ENCODE data around the gene KCNK2. TPM values are rescaled to one million over a fixed set of nuclear protein-coding genes. Genes with fewer than 3 reads are reported as not detected.

KCNK2 gene
- total and polyA plus RNA-seq, 2 of the 4 experiments (the other 2 are of a cell fraction) = 45.9 to 86.9 TPM

DNA sequence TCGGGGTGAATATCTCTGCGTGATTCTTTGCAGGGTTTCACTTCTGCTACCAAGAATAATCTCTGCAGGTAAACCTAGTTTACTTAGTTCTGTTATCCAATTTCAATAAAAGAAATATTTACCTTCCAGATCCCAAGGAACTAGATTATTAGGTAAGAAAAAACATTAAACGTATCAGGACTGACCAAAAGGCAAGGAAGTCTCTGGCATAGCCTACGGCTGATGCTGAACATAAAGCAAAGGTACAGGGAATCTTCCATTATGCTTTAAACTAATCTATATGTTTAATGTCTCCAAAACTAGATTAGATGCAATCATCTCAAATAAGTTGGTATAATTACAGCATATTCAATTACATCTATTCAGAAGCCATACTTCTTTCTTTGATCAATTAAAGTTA lies 168.9 kb downstream of the KCNK2 start:
- WGBS, 2 experiments (ENCODE audit: extremely low coverage in 2 of 2, insufficient read length in 1 of 2) = no CpG with 5 or more reads among the region's 4 CpGs
- no peak overlapping the region for H3K4ac ChIP-seq (ENCODE audit: low read depth, low read length)
- H4K20me1 ChIP-seq (ENCODE audit: insufficient read depth, low read length) = no peaks in the 10 kb centered on the region
- no peak overlapping the region for H2BK15ac ChIP-seq (ENCODE audit: low read depth, low read length)
- H3K27me3 ChIP-seq (ENCODE audit: control insufficient read depth, insufficient read depth, low read length) = no peaks in the 10 kb centered on the region
- no peak overlapping the region for H2BK5ac ChIP-seq (ENCODE audit: low read depth, low read length, poor library complexity, severe bottlenecking)
- no peak overlapping the region for H3K27ac ChIP-seq (ENCODE audit: insufficient read depth, low read length)
- H2AFZ ChIP-seq (replicated peaks; ENCODE audit: low read length, poor library complexity) = no peak overlapping the region
- no peak overlapping the region for H4K5ac ChIP-seq (ENCODE audit: low read depth, low read length)
- dilution Hi-C loops (cut with HindIII; ENCODE audit: low sequenced_read_pairs, unreplicated experiment) (no loop called here), in situ Hi-C loops (cut with MboI; ENCODE audit: low sequenced_read_pairs) (no loop called here), intact Hi-C loops (cut with micrococcal nuclease) (no loop called here)
- no peak overlapping the region for H3K18ac ChIP-seq (ENCODE audit: low read depth, low read length)
- H3K4me2 ChIP-seq (ENCODE audit: low read depth, low read length) = no peak overlapping the region
- no peak overlapping the region for H2BK20ac ChIP-seq (ENCODE audit: low read depth, low read length)
- BruUV-seq (replicated peaks) = no TSS peak
- no peak overlapping the region for H4K8ac ChIP-seq (ENCODE audit: low read depth in 2 of 2, low read length in 2 of 2)
- no peaks in the 10 kb centered on the region for H3K4me1 ChIP-seq (ENCODE audit: control insufficient read depth, insufficient read depth, low read length)
- no peaks in the 10 kb centered on the region for H3K79me1 ChIP-seq (ENCODE audit: low read depth in 1 of 2, low read length in 2 of 2)
- H3K9me3 ChIP-seq (ENCODE audit: control insufficient read depth, insufficient read depth, low read length) = no peaks in the 10 kb centered on the region
- no peaks in the 10 kb centered on the region for H3K36me3 ChIP-seq (ENCODE audit: control insufficient read depth, insufficient read depth, low read length)
- no peaks in the 10 kb centered on the region for H3K9me1 ChIP-seq (ENCODE audit: insufficient read depth, low read length)
- POLR2A ChIA-PET (ENCODE audit: unreplicated experiment) = no interaction called here
- no peak overlapping the region for H3K4me3 ChIP-seq (ENCODE audit: insufficient read depth, low read depth, low read length)
- no peak for DNase-seq
- H2BK120ac ChIP-seq (ENCODE audit: low read depth, low read length) = no peak overlapping the region
- no peak overlapping the region for H3K56ac ChIP-seq (ENCODE audit: extremely low read depth, insufficient read depth, low read length)
- H2AK5ac ChIP-seq (ENCODE audit: low read depth, low read length) = no peak overlapping the region
- no peak for TF ChIP-seq RFX5 (IDR thresholded peaks at IDR 0.05; ENCODE audit: low read depth, low read length)
- no peak for TF ChIP-seq USF2 (IDR thresholded peaks at IDR 0.05; ENCODE audit: low read depth, low read length)
- TF ChIP-seq MXI1 (IDR thresholded peaks at IDR 0.05; ENCODE audit: borderline replicate concordance, low read depth, low read length) = no peak
- no peak for TF ChIP-seq MAZ (IDR thresholded peaks at IDR 0.05; ENCODE audit: borderline replicate concordance, low read depth, low read length)
- TF ChIP-seq, protein P1, sequence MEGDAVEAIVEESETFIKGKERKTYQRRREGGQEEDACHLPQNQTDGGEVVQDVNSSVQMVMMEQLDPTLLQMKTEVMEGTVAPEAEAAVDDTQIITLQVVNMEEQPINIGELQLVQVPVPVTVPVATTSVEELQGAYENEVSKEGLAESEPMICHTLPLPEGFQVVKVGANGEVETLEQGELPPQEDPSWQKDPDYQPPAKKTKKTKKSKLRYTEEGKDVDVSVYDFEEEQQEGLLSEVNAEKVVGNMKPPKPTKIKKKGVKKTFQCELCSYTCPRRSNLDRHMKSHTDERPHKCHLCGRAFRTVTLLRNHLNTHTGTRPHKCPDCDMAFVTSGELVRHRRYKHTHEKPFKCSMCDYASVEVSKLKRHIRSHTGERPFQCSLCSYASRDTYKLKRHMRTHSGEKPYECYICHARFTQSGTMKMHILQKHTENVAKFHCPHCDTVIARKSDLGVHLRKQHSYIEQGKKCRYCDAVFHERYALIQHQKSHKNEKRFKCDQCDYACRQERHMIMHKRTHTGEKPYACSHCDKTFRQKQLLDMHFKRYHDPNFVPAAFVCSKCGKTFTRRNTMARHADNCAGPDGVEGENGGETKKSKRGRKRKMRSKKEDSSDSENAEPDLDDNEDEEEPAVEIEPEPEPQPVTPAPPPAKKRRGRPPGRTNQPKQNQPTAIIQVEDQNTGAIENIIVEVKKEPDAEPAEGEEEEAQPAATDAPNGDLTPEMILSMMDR (conservative IDR thresholded peaks at IDR 0.05; ENCODE audit: low read depth, low read length) = no peak
- no peak for TF ChIP-seq FOS (IDR thresholded peaks at IDR 0.05; ENCODE audit: low read depth, low read length)
- no peak for TF ChIP-seq RAD21 (IDR thresholded peaks at IDR 0.05; ENCODE audit: low read length)
- TF ChIP-seq BHLHE40 (IDR thresholded peaks at IDR 0.05; ENCODE audit: low read depth, low read length) = no peak
- no peak for TF ChIP-seq CEBPB (IDR thresholded peaks at IDR 0.05; ENCODE audit: low read depth, low read length)
- no peak for TF ChIP-seq SMC3 (IDR thresholded peaks at IDR 0.05; ENCODE audit: low read depth, low read length)
- TF ChIP-seq CHD1 (IDR thresholded peaks at IDR 0.05; ENCODE audit: low read depth, low read length) = no peak
- TF ChIP-seq RCOR1 (IDR thresholded peaks at IDR 0.05; ENCODE audit: insufficient replicate concordance, low read length) = no peak
- TF ChIP-seq POLR2A (IDR thresholded peaks at IDR 0.05; ENCODE audit: low read depth, low read length) = no peak
- no peak for ATAC-seq (ENCODE audit: low read depth)
- no peak overlapping the region for H3K9ac ChIP-seq (ENCODE audit: low read depth, low read length)
- H2AK9ac ChIP-seq (replicated peaks; ENCODE audit: low read depth, low read length, poor library complexity) = no peak overlapping the region
- no peak overlapping the region for H3K14ac ChIP-seq (replicated peaks; ENCODE audit: low read depth, low read length)
- H3K23ac ChIP-seq (ENCODE audit: low read depth, low read length) = no peak overlapping the region
- CTCF ChIA-PET = no interaction called here
- H4K91ac ChIP-seq (ENCODE audit: insufficient read depth, low read depth, low read length) = no peak overlapping the region
